ENCODE results near the gene PRTN3.
"Not testable (repeated sequence)": the region's sequence is repeated elsewhere in the genome, so short reads cannot be mapped to it uniquely, and the experiment has no call there.

The PRTN3 gene

DNA sequence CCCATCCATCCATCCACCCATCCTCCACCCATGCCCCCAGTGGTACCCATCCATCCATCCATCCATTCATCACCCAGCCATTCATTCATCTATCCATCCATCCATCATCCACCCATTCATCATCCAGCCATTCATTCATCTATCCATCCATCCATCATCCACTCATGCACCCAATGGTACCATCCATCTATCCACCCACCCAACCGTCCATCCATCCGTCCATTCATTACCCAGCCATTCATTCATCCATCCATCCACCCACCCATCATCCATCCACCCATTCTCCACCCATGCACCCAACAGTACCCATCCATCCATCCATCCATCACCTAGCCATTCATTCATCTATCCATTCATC is 24.3 kb upstream of the PRTN3 start:
- no peak for DNase-seq

- not testable (repeated sequence) for DNase-seq
Observed at GRCh38 chr19:820212-820611, 20.6 kb upstream of the PRTN3 start.

DNA sequence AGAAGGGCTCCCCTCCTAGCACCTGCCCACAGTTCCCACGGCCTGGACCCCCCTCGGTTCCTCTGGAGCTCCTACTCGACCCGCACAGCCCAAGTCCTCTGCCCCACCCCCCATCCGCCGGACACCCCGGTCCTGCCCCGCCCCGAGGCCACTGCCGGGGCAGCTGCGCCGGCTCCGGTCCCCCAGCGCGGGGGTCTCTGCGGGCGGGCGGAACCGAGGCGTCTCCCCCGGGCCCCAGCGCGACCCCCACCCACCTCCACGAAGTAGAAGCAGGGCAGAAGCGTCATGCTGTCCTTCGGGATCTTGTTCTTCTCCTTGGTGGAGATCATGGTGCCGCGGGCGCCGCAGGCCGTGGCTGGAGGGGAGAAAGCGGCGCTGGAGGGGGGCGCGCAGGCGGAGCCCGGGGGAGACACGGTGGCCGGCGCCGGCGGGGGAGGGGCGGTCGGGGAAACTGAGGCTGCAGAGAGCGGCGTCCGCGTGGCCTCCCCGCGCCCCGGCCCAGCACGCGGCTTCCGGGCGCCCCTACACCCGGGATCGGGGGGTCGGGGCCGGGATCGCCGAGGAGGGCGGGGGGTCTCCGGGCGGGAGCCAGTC is 19.5 kb upstream of the PRTN3 start:
- no peak for DNase-seq

DNA sequence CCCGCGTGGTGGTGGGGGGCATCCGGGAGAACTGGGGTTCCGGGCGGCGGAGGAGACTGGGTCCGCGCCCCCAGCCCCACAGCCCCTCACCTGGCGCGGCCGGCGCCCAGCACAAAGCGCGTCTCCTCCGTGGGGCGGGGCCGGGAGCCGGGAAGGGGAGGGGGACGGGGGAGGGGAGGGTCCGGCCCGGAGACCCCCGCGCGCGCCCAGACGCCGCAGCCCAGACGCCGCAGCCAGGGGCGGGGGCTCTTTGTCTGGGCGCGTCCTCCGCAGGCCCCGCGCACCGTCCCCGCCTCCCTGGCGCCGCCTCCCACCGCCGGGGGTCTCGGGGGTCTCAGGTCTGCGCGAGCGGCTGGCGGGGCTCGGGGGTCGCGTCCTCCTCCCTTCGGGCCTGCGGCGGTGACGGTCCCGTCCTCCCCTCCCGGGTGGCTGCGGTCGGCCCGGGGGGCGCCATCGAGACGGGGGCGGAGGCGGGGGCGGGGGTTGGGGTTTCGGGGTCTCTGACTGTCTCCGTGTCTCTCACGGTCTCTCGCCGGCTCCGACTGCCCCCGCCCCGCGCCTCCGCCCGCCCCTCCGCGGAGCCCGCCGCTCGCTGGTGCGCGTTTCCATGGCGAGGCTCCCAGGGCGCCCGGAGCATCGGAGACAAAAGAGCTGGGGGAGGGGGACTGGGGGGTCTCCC is 18.8 kb upstream of the PRTN3 start, which contains the start of gene PLPPR3:
Gene PLPPR3 (minus strand): TSS at position 131 of the 679 bp plus-strand sequence. CDS start 396 bp downstream, outside the sequence.
- DNase-seq = no peak

- no peak for DNase-seq
Observed at GRCh38 chr19:823565-824121, 17.2 kb upstream of the PRTN3 start.

GRCh38 chr19:824885-825284 is 15.9 kb upstream of the PRTN3 start:
- DNase-seq = no peak

DNA sequence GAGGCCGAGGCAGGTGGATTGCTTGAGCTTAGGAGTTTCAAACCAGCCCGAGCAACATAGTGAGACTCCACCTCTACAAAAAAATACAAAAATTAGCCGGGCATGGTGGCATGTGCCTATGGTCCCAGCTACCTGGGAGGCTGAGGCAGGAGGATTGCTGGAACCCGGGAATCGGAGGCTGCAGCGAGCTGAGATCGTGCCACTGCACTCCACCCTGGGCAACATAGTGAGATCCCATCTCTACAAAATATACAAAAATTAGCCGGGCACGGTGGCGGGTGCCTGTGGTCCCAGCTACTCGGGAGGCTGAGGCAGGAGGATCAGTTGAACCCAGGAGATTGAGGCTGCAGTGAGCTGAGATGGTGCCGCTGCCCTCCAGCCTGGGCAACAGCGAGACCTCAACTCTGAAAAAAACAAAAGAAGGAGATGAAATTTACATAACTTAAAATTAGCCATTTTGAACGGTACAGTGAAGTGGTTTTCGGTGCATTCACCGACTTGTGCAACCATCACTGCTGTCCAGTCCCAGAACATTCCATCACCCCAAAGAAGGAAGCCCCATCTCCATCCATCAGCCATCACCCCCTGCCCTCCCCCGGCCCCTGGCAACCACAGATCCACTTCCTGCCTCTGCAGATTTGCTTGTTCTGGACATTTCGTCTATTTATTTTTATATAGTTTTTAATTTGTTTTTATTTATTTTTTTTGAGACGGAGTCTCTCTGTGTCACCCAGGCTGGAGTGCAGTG is 14.7 kb upstream of the PRTN3 start:
- no peak for DNase-seq

DNA sequence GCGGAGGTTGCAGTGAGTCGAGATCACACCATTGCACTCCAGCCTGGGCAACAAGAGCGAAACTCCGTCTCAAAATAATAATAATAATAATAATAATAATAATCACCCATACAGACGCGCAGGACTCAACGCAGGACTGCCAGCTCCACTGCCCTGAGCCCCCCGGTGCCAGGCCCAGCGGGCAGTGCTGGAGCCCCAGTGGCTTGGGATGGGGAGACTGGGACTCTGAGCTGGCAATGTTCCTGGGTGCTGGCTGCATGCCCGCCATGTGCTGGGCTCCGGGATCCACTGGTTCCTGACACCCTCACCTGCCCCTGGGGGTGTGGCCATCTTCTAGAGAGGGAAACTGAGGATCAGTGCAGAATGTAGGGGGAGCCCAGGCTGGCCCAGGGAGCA is 13.5 kb upstream of the PRTN3 start:
- no peak for DNase-seq

- DNase-seq = no peak
Observed at GRCh38 chr19:827710-828321, 13.0 kb upstream of the PRTN3 start, which contains the start of gene AZU1. TSS of gene AZU1 (plus strand) at chr19:827837. CDS start at chr19:827847, 10 bp downstream.

DNA sequence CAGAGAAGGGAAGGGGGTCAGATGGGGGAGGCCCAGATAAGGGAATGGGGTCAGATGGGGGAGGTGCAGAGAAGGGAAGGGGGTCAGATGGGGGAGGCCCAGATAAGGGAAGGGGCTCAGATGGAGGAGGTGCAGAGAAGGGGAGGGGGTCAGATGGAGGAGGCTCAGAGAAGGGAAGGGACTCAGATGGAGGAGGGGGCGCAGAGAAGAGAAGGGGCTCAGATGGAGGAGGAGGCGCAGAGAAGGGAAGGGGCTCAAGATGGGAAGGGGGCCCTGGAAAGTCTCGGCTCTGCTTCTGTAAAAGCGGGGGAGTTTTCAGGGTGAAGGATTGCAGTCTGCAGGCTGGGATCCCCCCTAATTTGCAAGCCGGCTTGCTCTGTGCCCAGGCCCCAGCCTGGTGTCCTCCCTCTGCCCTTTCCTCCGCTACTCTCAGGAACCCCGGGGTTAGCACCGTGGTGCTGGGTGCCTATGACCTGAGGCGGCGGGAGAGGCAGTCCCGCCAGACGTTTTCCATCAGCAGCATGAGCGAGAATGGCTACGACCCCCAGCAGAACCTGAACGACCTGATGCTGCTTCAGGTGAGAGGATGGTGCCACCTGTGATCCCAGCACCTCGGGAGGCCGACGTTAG is 11.6 kb upstream of the PRTN3 start:
- no peak for DNase-seq

- no peak for DNase-seq
Observed at GRCh38 chr19:831407-832369, 9.1 kb upstream of the PRTN3 start.

DNA sequence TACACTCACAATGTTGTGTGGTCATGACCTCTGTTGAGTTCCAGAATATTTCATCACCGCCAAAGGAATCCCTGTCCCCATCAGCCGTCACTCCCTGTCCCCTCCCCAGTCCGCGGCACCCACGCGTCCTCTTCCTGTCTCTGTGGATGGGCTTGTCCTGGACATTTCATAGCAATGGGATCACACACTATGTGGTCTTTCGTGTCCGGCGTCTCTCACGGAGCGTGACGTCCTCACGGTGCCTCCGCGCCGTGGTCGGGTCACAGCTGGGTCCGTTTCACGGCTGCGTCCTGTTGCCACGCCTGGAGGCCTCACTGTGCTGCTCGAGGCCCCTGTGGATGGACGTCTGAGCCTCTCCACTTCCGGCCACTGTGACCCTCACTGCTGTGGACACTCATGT is 6.6 kb upstream of the PRTN3 start:
- no peak for DNase-seq

GRCh38 chr19:835210-835810 is 5.5 kb upstream of the PRTN3 start:
- DNase-seq = no peak

- not testable (repeated sequence) for DNase-seq
Observed at GRCh38 chr19:842802-843179, 2.0 kb downstream of the PRTN3 start.

DNA sequence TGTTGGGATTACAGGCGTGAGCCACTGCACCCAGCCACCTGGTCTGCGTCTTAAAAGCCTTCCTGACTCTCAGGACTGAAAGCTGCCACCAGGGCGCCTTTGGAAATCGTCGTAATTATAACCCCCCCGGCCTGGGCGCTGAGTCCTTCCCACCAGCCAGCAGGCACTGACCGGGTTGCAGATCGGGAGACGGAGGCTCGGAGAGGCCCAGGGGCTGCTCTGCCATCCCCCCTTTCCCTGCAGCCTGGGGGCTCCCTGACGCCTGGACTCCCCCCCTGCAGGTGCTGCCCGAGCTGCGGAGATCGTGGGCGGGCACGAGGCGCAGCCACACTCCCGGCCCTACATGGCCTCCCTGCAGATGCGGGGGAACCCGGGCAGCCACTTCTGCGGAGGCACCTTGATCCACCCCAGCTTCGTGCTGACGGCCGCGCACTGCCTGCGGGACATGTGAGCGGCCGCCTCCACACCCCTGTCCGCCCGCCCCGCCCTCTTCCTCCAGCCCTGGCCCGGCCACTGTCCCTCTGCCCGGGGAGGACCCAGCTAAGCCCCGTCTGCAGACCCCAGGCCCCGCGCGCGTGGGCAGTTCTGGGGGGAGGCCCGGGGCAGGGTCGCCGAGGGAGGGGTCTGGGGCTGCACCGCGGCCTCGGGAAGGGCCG is 2.5 kb downstream of the PRTN3 start:
- no peak for DNase-seq

DNA sequence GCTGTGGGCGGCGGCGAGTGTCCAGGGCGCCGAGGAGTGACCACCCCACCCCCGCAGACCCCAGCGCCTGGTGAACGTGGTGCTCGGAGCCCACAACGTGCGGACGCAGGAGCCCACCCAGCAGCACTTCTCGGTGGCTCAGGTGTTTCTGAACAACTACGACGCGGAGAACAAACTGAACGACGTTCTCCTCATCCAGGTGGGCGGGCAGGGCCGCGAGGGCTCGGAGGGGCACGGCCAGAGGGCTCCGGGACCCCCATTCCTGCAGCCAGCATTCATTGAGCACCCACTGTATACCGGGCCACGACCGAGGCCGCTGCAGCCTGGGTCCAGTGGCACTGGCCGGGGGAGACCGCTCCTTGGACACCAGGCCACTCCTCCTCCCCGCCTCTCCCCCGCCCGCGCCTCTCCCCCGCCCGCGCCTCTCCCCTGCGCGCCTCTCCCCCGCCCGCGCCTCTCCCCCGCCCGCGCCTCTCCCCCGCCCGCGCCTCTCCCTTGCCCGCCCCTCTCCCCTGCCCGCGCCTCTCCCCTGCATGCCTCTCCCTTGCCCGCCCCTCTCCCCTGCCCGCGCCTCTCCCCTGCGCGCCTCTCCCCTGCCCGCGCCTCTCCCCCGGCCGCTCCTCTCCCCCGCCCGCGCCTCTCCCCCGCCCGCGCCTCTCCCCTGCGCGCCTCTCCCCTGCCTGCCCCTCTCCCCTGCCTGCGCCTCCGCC is 3.2 kb downstream of the PRTN3 start:
- DNase-seq = no peak

GRCh38 chr19:844546-844971 is 3.8 kb downstream of the PRTN3 start:
- no peak for DNase-seq

DNA sequence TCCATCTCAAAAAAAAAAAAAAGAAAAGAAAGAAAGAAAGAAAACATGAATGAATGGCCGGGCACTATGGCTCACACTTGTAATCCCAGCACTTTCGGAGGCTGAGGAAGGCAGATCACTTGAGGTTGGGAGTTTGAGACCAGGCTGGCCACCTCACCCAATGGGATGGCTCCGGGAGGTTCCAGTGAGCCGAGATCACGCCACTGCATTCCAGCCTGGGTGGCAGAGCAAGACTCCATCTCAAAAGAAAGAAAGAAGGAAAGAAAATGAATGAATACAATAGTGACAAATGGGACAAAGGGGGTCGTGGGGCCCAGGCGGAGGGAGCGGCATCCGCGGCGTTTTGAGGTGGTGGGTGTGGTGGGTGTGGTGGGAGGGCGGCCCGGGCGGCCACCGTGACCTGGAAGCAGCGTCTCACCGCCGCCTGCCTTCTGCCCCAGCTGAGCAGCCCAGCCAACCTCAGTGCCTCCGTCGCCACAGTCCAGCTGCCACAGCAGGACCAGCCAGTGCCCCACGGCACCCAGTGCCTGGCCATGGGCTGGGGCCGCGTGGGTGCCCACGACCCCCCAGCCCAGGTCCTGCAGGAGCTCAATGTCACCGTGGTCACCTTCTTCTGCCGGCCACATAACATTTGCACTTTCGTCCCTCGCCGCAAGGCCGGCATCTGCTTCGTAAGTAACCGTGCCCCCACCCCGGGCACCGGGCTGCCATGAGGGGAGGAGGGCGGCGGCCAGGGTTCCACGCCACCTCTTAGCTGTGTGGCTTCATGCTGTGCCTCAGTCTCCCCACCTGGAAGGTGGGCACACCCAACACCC is 5.1 kb downstream of the PRTN3 start:
- DNase-seq = no peak

- DNase-seq = no peak
Observed at GRCh38 chr19:848386-848921, 7.7 kb downstream of the PRTN3 start.
